Head of caudate nucleus (tissue), 42 donors: ENCODE data around the gene TRMT44.
A peak's percentile ranks its signal among the peaks of the same experiment; 100 is the strongest.

Source experiments
- DNase-seq, 42 donors: peaks; one replicate each; pipeline versions ENCODE4 v3.0.0 to v3.0.0-alpha.2; 2020 to 2021; ENCODE audit warnings: mixed read lengths in 7 of 42
- intact Hi-C: fragments of 100-400 bp; cut with DNase I; formaldehyde crosslinking; loops from one replicate; pipeline ENCODE4 v1.15.0; 2022

Gene TRMT44

DNA sequence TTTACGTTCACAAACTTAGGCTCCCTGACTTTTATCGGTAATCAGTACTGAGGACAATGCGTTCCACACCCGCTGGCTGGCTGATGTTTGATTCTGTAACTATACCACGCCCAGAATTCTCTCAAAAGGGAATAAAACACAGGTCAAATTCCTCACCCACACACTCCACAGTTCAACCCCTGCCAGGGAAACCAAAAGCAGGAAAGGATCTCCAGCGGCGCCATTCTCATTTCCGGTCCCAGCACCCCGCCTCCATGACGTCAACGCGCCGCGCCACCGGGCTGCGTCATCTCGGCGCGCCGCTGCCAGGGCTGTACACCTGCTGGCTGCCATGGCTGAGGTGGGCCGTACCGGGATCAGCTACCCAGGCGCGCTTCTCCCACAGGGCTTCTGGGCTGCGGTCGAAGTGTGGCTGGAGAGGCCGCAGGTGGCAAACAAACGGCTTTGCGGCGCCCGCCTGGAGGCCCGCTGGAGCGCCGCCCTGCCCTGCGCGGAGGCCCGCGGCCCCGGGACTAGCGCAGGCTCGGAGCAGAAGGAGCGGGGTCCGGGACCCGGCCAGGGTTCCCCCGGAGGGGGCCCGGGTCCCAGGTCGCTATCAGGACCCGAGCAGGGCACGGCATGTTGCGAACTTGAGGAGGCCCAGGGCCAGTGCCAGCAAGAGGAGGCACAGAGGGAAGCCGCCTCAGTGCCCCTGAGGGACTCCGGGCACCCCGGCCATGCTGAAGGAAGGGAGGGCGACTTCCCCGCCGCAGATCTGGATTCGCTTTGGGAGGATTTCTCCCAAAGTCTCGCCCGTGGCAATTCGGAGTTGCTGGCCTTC is at the start of gene TRMT44, which contains the start of gene ACOX3:
TSS of gene TRMT44 (plus strand) at position 286 of the 820 bp plus-strand sequence. CDS start at position 332, 46 bp downstream.
TSS of gene ACOX3 (minus strand) at position 232 of the 820 bp plus-strand sequence. CDS start 24,202 bp downstream, outside the sequence.
- intact Hi-C loops = loop anchor here (2.0 kb wide), 1 partner anchor 14 kb away; no protein-coding TSS in a partner anchor

GRCh38 chr4:8391071-8391470 is 49.5 kb upstream of the TRMT44 start:
- peak in 1 of 42 donors; percentile 20 for DNase-seq
- intact Hi-C loops = no loop called here

More for the DNA sequence above, at the start of gene TRMT44, which contains the start of gene ACOX3:
- DNase-seq = peak; percentile 83 to 97 (median 92)

GRCh38 chr4:8391972-8392371 is 48.6 kb upstream of the TRMT44 start:
- intact Hi-C loops = no loop called here
- DNase-seq = peak in 36 of 42 donors; percentile 21 to 85 (median 60)

DNA sequence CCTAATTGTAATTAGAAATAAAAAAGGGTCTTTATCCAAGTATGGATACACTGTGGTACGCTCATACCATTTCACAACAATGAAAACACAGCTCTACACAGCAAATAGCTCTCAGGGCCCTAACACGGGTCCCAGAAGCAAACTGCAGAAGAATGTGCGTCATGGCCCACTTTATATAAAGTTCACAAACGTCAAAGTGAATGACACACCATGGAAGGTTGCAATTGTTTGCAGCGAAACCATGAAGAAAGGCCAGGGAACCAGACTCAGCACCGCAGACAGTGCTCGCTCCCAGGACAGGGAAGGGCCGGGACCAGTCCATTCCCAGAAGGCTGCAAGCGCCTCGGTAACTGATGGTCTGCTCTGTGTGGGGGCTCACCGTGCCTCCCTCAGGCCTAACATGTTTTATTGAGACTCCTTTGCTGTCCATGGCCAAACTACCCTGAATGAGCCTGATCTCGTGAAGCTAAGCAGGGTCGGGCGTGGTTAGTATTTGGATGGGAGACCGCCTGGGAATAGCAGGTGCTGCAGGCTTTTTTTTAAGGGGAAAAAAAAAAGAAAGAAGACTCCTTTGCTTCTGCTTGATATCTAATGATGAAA is 47.9 kb upstream of the TRMT44 start:
- intact Hi-C loops = no loop called here
- peak in 6 of 42 donors; percentile 25 to 65 (median 32) for DNase-seq

GRCh38 chr4:8393593-8394038 is 47.0 kb upstream of the TRMT44 start:
- peak in 40 of 42 donors; percentile 28 to 89 (median 68) for DNase-seq
- intact Hi-C loops = no loop called here

- intact Hi-C loops = no loop called here
- peak in 41 of 42 donors; percentile 50 to 87 (median 71) for DNase-seq
These were observed 46.5 kb upstream of the TRMT44 start for GRCh38 chr4:8394061-8394519.

DNA sequence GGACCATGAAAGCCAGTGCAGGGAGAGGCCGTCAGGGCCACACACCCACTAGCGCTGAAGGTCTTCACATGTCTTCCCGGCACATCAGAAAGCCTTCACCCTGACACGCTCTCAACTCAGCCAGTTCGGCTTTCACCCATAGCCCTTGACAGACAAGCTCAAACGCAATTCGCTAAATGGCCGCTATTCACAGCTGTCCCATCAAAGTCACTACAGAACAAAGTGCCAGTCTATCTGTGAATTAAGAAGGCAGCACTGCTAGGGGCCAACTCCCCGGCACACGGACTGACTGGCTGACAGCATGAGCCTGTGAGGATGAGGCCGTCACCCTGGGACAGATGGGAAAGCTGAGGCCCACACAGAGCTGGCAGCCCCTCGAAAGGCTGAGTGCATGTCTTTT is 45.8 kb upstream of the TRMT44 start:
- DNase-seq = peak in 39 of 42 donors; percentile 23 to 80 (median 56)
- intact Hi-C loops = no loop called here

GRCh38 chr4:8395504-8396296 is 44.9 kb upstream of the TRMT44 start:
- intact Hi-C loops = no loop called here
- DNase-seq = peak in 1 of 42 donors; percentile 33

DNA sequence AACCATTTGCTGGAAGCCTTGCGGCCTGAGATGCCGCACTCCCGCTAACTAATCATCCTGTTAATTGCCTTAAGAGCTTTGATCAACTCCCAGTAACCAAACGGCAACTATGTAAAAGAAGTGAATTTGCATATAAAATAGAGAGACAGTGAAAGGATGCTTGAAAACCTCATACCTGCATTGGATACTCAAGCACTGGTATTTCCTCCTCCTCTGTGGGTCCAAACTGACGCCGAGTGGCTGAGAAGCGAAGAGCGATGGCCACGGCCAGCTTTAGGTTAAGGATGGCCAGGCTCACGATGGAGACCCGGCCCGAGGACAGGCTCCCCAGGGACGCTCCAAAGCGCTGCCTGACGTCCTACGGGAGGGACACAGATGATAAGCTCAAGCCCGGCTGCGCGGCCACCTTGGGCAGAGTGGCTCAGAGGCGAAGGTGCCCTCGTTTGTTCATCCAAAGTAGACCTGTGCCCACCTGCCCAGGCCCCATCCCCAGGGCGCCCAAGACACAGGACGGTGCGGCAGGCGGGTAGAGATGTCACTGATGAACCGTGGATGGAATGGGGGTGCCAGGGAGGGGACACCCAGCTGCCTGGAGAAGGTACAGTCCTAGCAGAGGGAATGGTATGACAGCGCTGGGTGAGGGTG is 43.7 kb upstream of the TRMT44 start:
- intact Hi-C loops = no loop called here
- no peak for DNase-seq

- DNase-seq = no peak
- intact Hi-C loops = no loop called here
These were observed 42.2 kb upstream of the TRMT44 start for GRCh38 chr4:8398347-8398746.

GRCh38 chr4:8399298-8399697 is 41.3 kb upstream of the TRMT44 start:
- intact Hi-C loops = no loop called here
- no peak for DNase-seq

- intact Hi-C loops = no loop called here
- no peak for DNase-seq
These were observed 39.8 kb upstream of the TRMT44 start for GRCh38 chr4:8400632-8401325.

DNA sequence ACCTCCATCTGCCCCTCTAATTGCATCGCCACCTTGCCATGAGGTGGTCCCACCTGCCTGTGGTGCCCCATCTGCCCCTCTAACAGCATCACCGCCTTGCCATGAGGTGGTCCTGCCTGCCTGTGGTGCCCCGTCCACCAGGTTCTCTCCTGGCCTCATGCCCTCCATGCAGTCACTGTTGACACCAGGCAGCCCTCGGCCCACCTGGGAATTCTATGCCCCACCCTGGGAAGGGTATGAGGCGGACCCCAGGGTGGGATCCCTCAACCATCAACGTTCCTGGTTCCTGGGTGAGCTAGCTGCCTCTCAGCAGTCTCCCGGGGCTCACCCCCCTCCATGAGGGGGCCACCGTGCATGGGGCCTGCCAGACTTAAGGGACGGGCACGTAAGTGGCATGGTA is 38.9 kb upstream of the TRMT44 start:
- DNase-seq = no peak
- intact Hi-C loops = loop anchor here (2.0 kb wide), 1 partner anchor 159 kb away; no protein-coding TSS in a partner anchor

- no peak for DNase-seq
- intact Hi-C loops = loop anchor here (2.0 kb wide), 1 partner anchor 159 kb away; no protein-coding TSS in a partner anchor
These were observed 38.4 kb upstream of the TRMT44 start for GRCh38 chr4:8402181-8402597.

- intact Hi-C loops = loop anchor here (2.0 kb wide), 1 partner anchor 160 kb away; no protein-coding TSS in a partner anchor
- DNase-seq = peak in 6 of 42 donors; percentile 21 to 46 (median 33)
These were observed 37.9 kb upstream of the TRMT44 start for GRCh38 chr4:8402640-8403039.

- peak; percentile 76 to 96 (median 90) for DNase-seq
- intact Hi-C loops = loop anchor here (2.0 kb wide), 1 partner anchor 160 kb away; no protein-coding TSS in a partner anchor
These were observed 37.3 kb upstream of the TRMT44 start for GRCh38 chr4:8403173-8403753.

- DNase-seq = no peak
- intact Hi-C loops = loop anchor here (2.0 kb wide), 1 partner anchor 161 kb away; no protein-coding TSS in a partner anchor
These were observed 36.6 kb upstream of the TRMT44 start for GRCh38 chr4:8403976-8404375.
